H9 (cell line): ENCODE results near the gene ZFAND3. TPM values are rescaled to one million over a fixed set of nuclear protein-coding genes. Genes with fewer than 3 reads are reported as not detected.

ENCODE experiments used
- DNase-seq: peaks from one replicate; pipeline ENCODE4 v3.0.0-alpha.2; 2017
- H2AFZ ChIP-seq: one replicate; pipeline ENCODE4 v1.6.1; 2013; ENCODE audit warnings: mild to moderate bottlenecking, low read length, control low read depth, moderate library complexity
- H2AK5ac ChIP-seq: 2 replicates; pipeline ENCODE4 v1.6.1; 2013; ENCODE audit warnings: low read length, control low read depth, mixed read lengths; ENCODE audit not compliant: insufficient read length
- H2BK120ac ChIP-seq: one replicate; pipeline ENCODE4 v1.6.1; 2013; ENCODE audit warnings: low read depth, mild to moderate bottlenecking, low read length, control low read depth, inconsistent platforms; ENCODE audit not compliant: poor library complexity, severe bottlenecking
- H2BK12ac ChIP-seq: 2 replicates; pipeline ENCODE4 v1.6.1; 2013; ENCODE audit warnings: low read length, control low read depth, mixed read lengths, low read depth; ENCODE audit not compliant: insufficient read length
- H2BK15ac ChIP-seq: 2 replicates; pipeline ENCODE4 v1.6.1; 2013; ENCODE audit warnings: low read depth, low read length, control low read depth
- H2BK20ac ChIP-seq: one replicate; pipeline ENCODE4 v1.6.1; 2013; ENCODE audit warnings: low read depth, mild to moderate bottlenecking, low read length, control low read depth, inconsistent platforms; ENCODE audit not compliant: poor library complexity, severe bottlenecking
- H2BK5ac ChIP-seq: 2 replicates; pipeline ENCODE4 v1.6.1; 2013; ENCODE audit warnings: low read length, control low read depth, mixed read lengths; ENCODE audit not compliant: insufficient read length
- H3K14ac ChIP-seq: 2 replicates; pipeline ENCODE4 v1.6.1; 2013; ENCODE audit warnings: low read length, control low read depth; ENCODE audit not compliant: insufficient read depth
- H3K18ac ChIP-seq: 2 replicates; pipeline ENCODE4 v1.6.1; 2013; ENCODE audit warnings: low read depth, mild to moderate bottlenecking, mixed read lengths, low read length, control low read depth; ENCODE audit not compliant: insufficient read length
- H3K23ac ChIP-seq: 2 replicates; pipeline ENCODE4 v1.6.1; 2013; ENCODE audit warnings: low read length, control low read depth, mixed read lengths, low read depth; ENCODE audit not compliant: insufficient read length
- H3K23me2 ChIP-seq: 2 replicates; pipeline ENCODE4 v1.6.1; 2013; ENCODE audit warnings: low read depth, mild to moderate bottlenecking, mixed read lengths, low read length, control low read depth; ENCODE audit not compliant: insufficient read length, poor library complexity, severe bottlenecking
- H3K27ac ChIP-seq: 2 replicates; pipeline ENCODE4 v1.5.1; 2013; ENCODE audit warnings: low read length, control low read depth, mixed read lengths, low read depth; ENCODE audit not compliant: insufficient read length
- H3K27me3 ChIP-seq: 2 replicates; pipeline ENCODE4 v1.6.1; 2013; ENCODE audit warnings: low read length, control low read depth, inconsistent platforms; ENCODE audit not compliant: insufficient read depth
- H3K4ac ChIP-seq: 2 replicates; pipeline ENCODE4 v1.6.1; 2013; ENCODE audit warnings: low read depth, mild to moderate bottlenecking, control low read depth, inconsistent platforms, low read length, moderate library complexity
- H3K4me1 ChIP-seq: 2 replicates; pipeline ENCODE4 v1.6.1; 2013; ENCODE audit warnings: low read length, control low read depth, inconsistent platforms; ENCODE audit not compliant: insufficient read depth
- H3K4me2 ChIP-seq: 2 replicates; pipeline ENCODE4 v1.6.1; 2013; ENCODE audit warnings: low read length, control low read depth, mixed read lengths; ENCODE audit not compliant: insufficient read length, insufficient read depth
- H3K56ac ChIP-seq: 2 replicates; pipeline ENCODE4 v1.6.1; 2013; ENCODE audit warnings: low read depth, mild to moderate bottlenecking, mixed read lengths, low read length, control low read depth; ENCODE audit not compliant: insufficient read length
- H3K79me1 ChIP-seq: 2 replicates; pipeline ENCODE4 v1.6.1; 2013; ENCODE audit warnings: low read depth, mild to moderate bottlenecking, moderate library complexity, low read length, control low read depth, inconsistent platforms; ENCODE audit not compliant: insufficient read depth, poor library complexity, severe bottlenecking
- H3K79me2 ChIP-seq: 2 replicates; pipeline ENCODE4 v1.6.1; 2013; ENCODE audit warnings: low read length, control low read depth, inconsistent platforms; ENCODE audit not compliant: insufficient read depth
- H3K9ac ChIP-seq: 2 replicates; pipeline ENCODE4 v1.6.1; 2013; ENCODE audit warnings: low read length, control low read depth, mixed read lengths; ENCODE audit not compliant: insufficient read length; ENCODE audit errors: extremely low read depth
- H3K9me3 ChIP-seq: one replicate; pipeline ENCODE4 v1.6.1; 2013; ENCODE audit warnings: low read depth, low read length, inconsistent platforms; ENCODE audit not compliant: control insufficient read depth
- H3T11ph ChIP-seq: one replicate; pipeline ENCODE4 v1.6.1; 2013; ENCODE audit warnings: mild to moderate bottlenecking, low read length, control low read depth, inconsistent platforms
- H4K20me1 ChIP-seq: one replicate; pipeline ENCODE4 v1.6.1; 2013; ENCODE audit not compliant: control insufficient read depth, insufficient read length, insufficient read depth
- H4K5ac ChIP-seq: 2 replicates; pipeline ENCODE4 v1.6.1; 2013; ENCODE audit warnings: low read depth, mild to moderate bottlenecking, mixed read lengths, low read length, control low read depth; ENCODE audit not compliant: insufficient read length
- H4K8ac ChIP-seq: replicated peaks from 2 replicates; pipeline ENCODE4 v1.6.1; 2013; ENCODE audit warnings: low read length, control low read depth, mixed read lengths, low read depth; ENCODE audit not compliant: insufficient read length
- H4K91ac ChIP-seq: 2 replicates; pipeline ENCODE4 v1.6.1; 2013; ENCODE audit warnings: low read depth, mild to moderate bottlenecking, moderate library complexity, mixed read lengths, low read length, control low read depth; ENCODE audit not compliant: insufficient read length
- H3K27ac Mint-ChIP-seq, 3 experiments: 2 replicates in 2 of 3; 3 replicates in 1 of 3; pipeline ENCODE4 v1.8.0; 2020 to 2021; ENCODE audit warnings: mixed read lengths in 3 of 3, mild to moderate bottlenecking in 1 of 3, moderate library complexity in 1 of 3
- H3K27me3 Mint-ChIP-seq: 2 replicates; pipeline ENCODE4 v1.8.0; 2021; ENCODE audit warnings: low read depth, mild to moderate bottlenecking, moderate library complexity, mixed read lengths
- H3K36me3 Mint-ChIP-seq, 3 experiments: 2 replicates in 2 of 3; 3 replicates in 1 of 3; pipeline ENCODE4 v1.8.0; 2020 to 2021; ENCODE audit warnings: low read depth in 3 of 3, mixed read lengths in 3 of 3; ENCODE audit not compliant: insufficient read depth in 1 of 3
- H3K4me1 Mint-ChIP-seq, 2 experiments: 2 replicates each; pipeline ENCODE4 v1.8.0; 2020; ENCODE audit warnings: mixed read lengths in 2 of 2
- H3K4me3 Mint-ChIP-seq, 2 experiments: 2 replicates in 1 of 2; 3 replicates in 1 of 2; pipeline ENCODE4 v1.8.0; 2020 to 2021; ENCODE audit warnings: mild to moderate bottlenecking in 2 of 2, mixed read lengths in 2 of 2, moderate library complexity in 1 of 2
- H3K9me3 Mint-ChIP-seq, 2 experiments: 2 replicates in 1 of 2; 3 replicates in 1 of 2; pipeline ENCODE4 v1.8.0; 2020; ENCODE audit warnings: mild to moderate bottlenecking in 2 of 2, mixed read lengths in 2 of 2, moderate library complexity in 1 of 2
- WGBS: extraction: QIAGEN DNeasy Blood & Tissue Kit; methylation state at CpG from one replicate; pipeline ENCODE4 v1.1.7; 2013; ENCODE audit warnings: missing lambda C conversion rate, low lambda C conversion rate, mixed read lengths; ENCODE audit not compliant: insufficient read length; ENCODE audit errors: extremely low coverage; 5-methylcytosine and 5-hydroxymethylcytosine counted together
- total RNA-seq: library from RNA; stranded (reverse); gene quantifications from 2 replicates; pipeline ENCODE4 v1.2.1, GENCODE V29; 2021
- TF ChIP-seq, protein P1 (sequence below): fragments of 200-600 bp; sonication (generic); conservative IDR thresholded peaks from 3 replicates; pipeline ENCODE4 v1.8.0; 2021; ENCODE audit warnings: antibody characterized with exemption, mild to moderate bottlenecking

ZFAND3 gene
- total RNA-seq, 1 experiment from 2014 or later: 57.7 TPM

DNA sequence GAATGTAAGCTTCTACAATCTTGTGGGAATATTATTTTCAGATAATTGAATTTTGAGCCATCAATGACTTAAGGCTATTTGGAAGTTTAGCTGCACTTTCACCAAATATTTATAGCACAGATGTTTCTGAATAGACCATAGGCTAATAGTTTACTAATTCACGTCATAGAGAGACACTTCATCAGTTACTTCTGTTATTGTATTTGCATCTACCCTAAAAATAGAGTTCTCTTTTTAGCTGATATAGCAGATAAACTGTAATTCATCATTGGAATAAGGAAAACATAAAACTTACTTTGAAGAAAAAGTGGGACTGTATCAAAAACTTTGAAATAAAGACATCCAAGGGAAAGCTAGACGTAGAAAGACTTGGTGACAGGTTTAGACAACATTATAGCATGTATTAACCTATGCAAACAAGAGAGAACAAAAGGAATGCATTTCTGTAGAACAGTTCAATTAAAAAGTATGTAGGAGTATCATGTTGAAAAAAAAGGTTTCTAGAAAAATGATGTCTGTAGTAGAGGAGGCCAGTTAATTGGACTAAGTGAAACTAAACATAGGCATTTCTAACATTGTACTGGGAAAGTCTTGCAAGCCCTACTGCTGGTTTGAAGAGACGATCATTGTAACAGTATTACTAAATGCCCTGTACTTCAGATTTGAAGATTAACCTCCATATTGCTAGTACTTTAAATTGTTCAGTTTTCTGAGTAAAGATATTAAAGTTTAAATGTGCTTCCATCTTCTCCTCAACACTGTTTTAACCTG, 123.3 kb downstream of the ZFAND3 start:
- Histone ChIP-seq H4K5ac (no peak overlapping the region), H3K79me1 (peaks cover 4% of the 10 kb centered on the region), H3K23ac (no peak overlapping the region), H3K4ac (no peak overlapping the region), H4K91ac (no peak overlapping the region), H2BK120ac (no peak overlapping the region), H3K9ac (no peak overlapping the region), H3K14ac (no peak overlapping the region), H3T11ph (no peak overlapping the region), H2BK5ac (no peak overlapping the region), H3K18ac (no peak overlapping the region), H3K27me3 (no peaks in the 10 kb centered on the region), H3K4me2 (no peak overlapping the region), H2AK5ac (no peak overlapping the region), H2BK12ac (no peak overlapping the region), H3K23me2 (no peaks in the 10 kb centered on the region), H4K8ac (no peak overlapping the region), H3K56ac (no peak overlapping the region), H3K4me1 (no peaks in the 10 kb centered on the region), H2AFZ (no peak overlapping the region), H3K27ac (no peak overlapping the region), H2BK15ac (no peak overlapping the region), H3K9me3 (no peaks in the 10 kb centered on the region), H2BK20ac (no peak overlapping the region), H3K79me2 (no peaks in the 10 kb centered on the region; the same call in 1 of the 2 replicates), H4K20me1 (no peaks in the 10 kb centered on the region)
- no peaks in the 10 kb centered on the region for H3K9me3 Mint-ChIP-seq
- peaks cover 8 to 16% of the 10 kb centered on the region in 2 experiments for H3K4me1 Mint-ChIP-seq
- peaks cover 0 to 4% (median 0%) of the 10 kb centered on the region in 3 experiments; a peak in 1 of 7 replicates for H3K36me3 Mint-ChIP-seq
- no CpG with 5 or more reads among the region's 3 CpGs for whole genome bisulfite sequencing
- no peak overlapping the region for H3K27ac Mint-ChIP-seq
- no peak for DNase-seq
- TF ChIP-seq, protein P1, sequence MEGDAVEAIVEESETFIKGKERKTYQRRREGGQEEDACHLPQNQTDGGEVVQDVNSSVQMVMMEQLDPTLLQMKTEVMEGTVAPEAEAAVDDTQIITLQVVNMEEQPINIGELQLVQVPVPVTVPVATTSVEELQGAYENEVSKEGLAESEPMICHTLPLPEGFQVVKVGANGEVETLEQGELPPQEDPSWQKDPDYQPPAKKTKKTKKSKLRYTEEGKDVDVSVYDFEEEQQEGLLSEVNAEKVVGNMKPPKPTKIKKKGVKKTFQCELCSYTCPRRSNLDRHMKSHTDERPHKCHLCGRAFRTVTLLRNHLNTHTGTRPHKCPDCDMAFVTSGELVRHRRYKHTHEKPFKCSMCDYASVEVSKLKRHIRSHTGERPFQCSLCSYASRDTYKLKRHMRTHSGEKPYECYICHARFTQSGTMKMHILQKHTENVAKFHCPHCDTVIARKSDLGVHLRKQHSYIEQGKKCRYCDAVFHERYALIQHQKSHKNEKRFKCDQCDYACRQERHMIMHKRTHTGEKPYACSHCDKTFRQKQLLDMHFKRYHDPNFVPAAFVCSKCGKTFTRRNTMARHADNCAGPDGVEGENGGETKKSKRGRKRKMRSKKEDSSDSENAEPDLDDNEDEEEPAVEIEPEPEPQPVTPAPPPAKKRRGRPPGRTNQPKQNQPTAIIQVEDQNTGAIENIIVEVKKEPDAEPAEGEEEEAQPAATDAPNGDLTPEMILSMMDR: no peak
- no peaks in the 10 kb centered on the region for H3K27me3 Mint-ChIP-seq
- H3K4me3 Mint-ChIP-seq: no peak overlapping the region
